Spleen (tissue), 7 donors: ENCODE data around the gene TUBA4B.

Experiments
- CTCF ChIP-seq, 11 experiments: fragments of 200-600 bp in 7 of 11; fragments of 450-650 bp in 4 of 11; sonication (generic) in 4 of 11; IDR thresholded peaks in 8 of 11; conservative IDR thresholded peaks in 3 of 11; 1 replicate in 7 of 11; 2 replicates in 4 of 11; pipeline versions ENCODE4 v1.4.0 to v1.8.0; 2016 to 2021; ENCODE audit warnings: antibody characterized with exemption in 11 of 11, inconsistent platforms in 4 of 11, mild to moderate bottlenecking in 1 of 11
- POLR2A ChIP-seq, 3 donors: fragments of 450-650 bp; IDR thresholded peaks; one replicate each; pipeline ENCODE4 v1.5.1; 2017; ENCODE audit warnings: antibody characterized with exemption in 3 of 3, mild to moderate bottlenecking in 1 of 3
- POLR2AphosphoS5 ChIP-seq, 3 donors: sonication (generic); formaldehyde crosslinking; IDR thresholded peaks; one replicate each; pipeline ENCODE4 v1.5.1; 2017; ENCODE audit warnings: antibody characterized with exemption in 3 of 3
- donor health status: DM: no; HTN: no; CAD: no; lungs with moderate emphysema.
- donor health status: DM: no; HTN: no; CAD: no.
- donor health status: DM: no; HTN: no; CAD: no.

GRCh38 chr2:219266886-219267285 is 13.8 kb downstream of the TUBA4B start:
- TF ChIP-seq CTCF (IDR thresholded peaks at IDR 0.05 in 8 of 11, conservative IDR thresholded peaks at IDR 0.05 in 3 of 11) (no peak), POLR2AphosphoS5 (IDR thresholded peaks at IDR 0.05) (no peak), POLR2A (IDR thresholded peaks at IDR 0.05) (no peak)
